H9 (cell line): ENCODE results near the gene SYNPO. TPM values are rescaled to one million over a fixed set of nuclear protein-coding genes. Genes with fewer than 3 reads are reported as not detected.

ENCODE experiments used
- DNase-seq: peaks from one replicate; pipeline ENCODE4 v3.0.0-alpha.2; 2017
- H2AFZ ChIP-seq: one replicate; pipeline ENCODE4 v1.6.1; 2013; ENCODE audit warnings: mild to moderate bottlenecking, low read length, control low read depth, moderate library complexity
- H2AK5ac ChIP-seq: 2 replicates; pipeline ENCODE4 v1.6.1; 2013; ENCODE audit warnings: low read length, control low read depth, mixed read lengths; ENCODE audit not compliant: insufficient read length
- H2BK120ac ChIP-seq: one replicate; pipeline ENCODE4 v1.6.1; 2013; ENCODE audit warnings: low read depth, mild to moderate bottlenecking, low read length, control low read depth, inconsistent platforms; ENCODE audit not compliant: poor library complexity, severe bottlenecking
- H2BK12ac ChIP-seq: 2 replicates; pipeline ENCODE4 v1.6.1; 2013; ENCODE audit warnings: low read length, control low read depth, mixed read lengths, low read depth; ENCODE audit not compliant: insufficient read length
- H2BK15ac ChIP-seq: 2 replicates; pipeline ENCODE4 v1.6.1; 2013; ENCODE audit warnings: low read depth, low read length, control low read depth
- H2BK20ac ChIP-seq: one replicate; pipeline ENCODE4 v1.6.1; 2013; ENCODE audit warnings: low read depth, mild to moderate bottlenecking, low read length, control low read depth, inconsistent platforms; ENCODE audit not compliant: poor library complexity, severe bottlenecking
- H2BK5ac ChIP-seq: 2 replicates; pipeline ENCODE4 v1.6.1; 2013; ENCODE audit warnings: low read length, control low read depth, mixed read lengths; ENCODE audit not compliant: insufficient read length
- H3K14ac ChIP-seq: 2 replicates; pipeline ENCODE4 v1.6.1; 2013; ENCODE audit warnings: low read length, control low read depth; ENCODE audit not compliant: insufficient read depth
- H3K18ac ChIP-seq: 2 replicates; pipeline ENCODE4 v1.6.1; 2013; ENCODE audit warnings: low read depth, mild to moderate bottlenecking, mixed read lengths, low read length, control low read depth; ENCODE audit not compliant: insufficient read length
- H3K23ac ChIP-seq: 2 replicates; pipeline ENCODE4 v1.6.1; 2013; ENCODE audit warnings: low read length, control low read depth, mixed read lengths, low read depth; ENCODE audit not compliant: insufficient read length
- H3K23me2 ChIP-seq: 2 replicates; pipeline ENCODE4 v1.6.1; 2013; ENCODE audit warnings: low read depth, mild to moderate bottlenecking, mixed read lengths, low read length, control low read depth; ENCODE audit not compliant: insufficient read length, poor library complexity, severe bottlenecking
- H3K27ac ChIP-seq: 2 replicates; pipeline ENCODE4 v1.5.1; 2013; ENCODE audit warnings: low read length, control low read depth, mixed read lengths, low read depth; ENCODE audit not compliant: insufficient read length
- H3K27me3 ChIP-seq: 2 replicates; pipeline ENCODE4 v1.6.1; 2013; ENCODE audit warnings: low read length, control low read depth, inconsistent platforms; ENCODE audit not compliant: insufficient read depth
- H3K4ac ChIP-seq: 2 replicates; pipeline ENCODE4 v1.6.1; 2013; ENCODE audit warnings: low read depth, mild to moderate bottlenecking, control low read depth, inconsistent platforms, low read length, moderate library complexity
- H3K4me1 ChIP-seq: 2 replicates; pipeline ENCODE4 v1.6.1; 2013; ENCODE audit warnings: low read length, control low read depth, inconsistent platforms; ENCODE audit not compliant: insufficient read depth
- H3K4me2 ChIP-seq: 2 replicates; pipeline ENCODE4 v1.6.1; 2013; ENCODE audit warnings: low read length, control low read depth, mixed read lengths; ENCODE audit not compliant: insufficient read length, insufficient read depth
- H3K56ac ChIP-seq: 2 replicates; pipeline ENCODE4 v1.6.1; 2013; ENCODE audit warnings: low read depth, mild to moderate bottlenecking, mixed read lengths, low read length, control low read depth; ENCODE audit not compliant: insufficient read length
- H3K79me1 ChIP-seq: 2 replicates; pipeline ENCODE4 v1.6.1; 2013; ENCODE audit warnings: low read depth, mild to moderate bottlenecking, moderate library complexity, low read length, control low read depth, inconsistent platforms; ENCODE audit not compliant: insufficient read depth, poor library complexity, severe bottlenecking
- H3K79me2 ChIP-seq: 2 replicates; pipeline ENCODE4 v1.6.1; 2013; ENCODE audit warnings: low read length, control low read depth, inconsistent platforms; ENCODE audit not compliant: insufficient read depth
- H3K9ac ChIP-seq: 2 replicates; pipeline ENCODE4 v1.6.1; 2013; ENCODE audit warnings: low read length, control low read depth, mixed read lengths; ENCODE audit not compliant: insufficient read length; ENCODE audit errors: extremely low read depth
- H3K9me3 ChIP-seq: one replicate; pipeline ENCODE4 v1.6.1; 2013; ENCODE audit warnings: low read depth, low read length, inconsistent platforms; ENCODE audit not compliant: control insufficient read depth
- H3T11ph ChIP-seq: one replicate; pipeline ENCODE4 v1.6.1; 2013; ENCODE audit warnings: mild to moderate bottlenecking, low read length, control low read depth, inconsistent platforms
- H4K20me1 ChIP-seq: one replicate; pipeline ENCODE4 v1.6.1; 2013; ENCODE audit not compliant: control insufficient read depth, insufficient read length, insufficient read depth
- H4K5ac ChIP-seq: 2 replicates; pipeline ENCODE4 v1.6.1; 2013; ENCODE audit warnings: low read depth, mild to moderate bottlenecking, mixed read lengths, low read length, control low read depth; ENCODE audit not compliant: insufficient read length
- H4K8ac ChIP-seq: replicated peaks from 2 replicates; pipeline ENCODE4 v1.6.1; 2013; ENCODE audit warnings: low read length, control low read depth, mixed read lengths, low read depth; ENCODE audit not compliant: insufficient read length
- H4K91ac ChIP-seq: 2 replicates; pipeline ENCODE4 v1.6.1; 2013; ENCODE audit warnings: low read depth, mild to moderate bottlenecking, moderate library complexity, mixed read lengths, low read length, control low read depth; ENCODE audit not compliant: insufficient read length
- H3K27ac Mint-ChIP-seq, 3 experiments: 2 replicates in 2 of 3; 3 replicates in 1 of 3; pipeline ENCODE4 v1.8.0; 2020 to 2021; ENCODE audit warnings: mixed read lengths in 3 of 3, mild to moderate bottlenecking in 1 of 3, moderate library complexity in 1 of 3
- H3K27me3 Mint-ChIP-seq: 2 replicates; pipeline ENCODE4 v1.8.0; 2021; ENCODE audit warnings: low read depth, mild to moderate bottlenecking, moderate library complexity, mixed read lengths
- H3K36me3 Mint-ChIP-seq, 3 experiments: 2 replicates in 2 of 3; 3 replicates in 1 of 3; pipeline ENCODE4 v1.8.0; 2020 to 2021; ENCODE audit warnings: low read depth in 3 of 3, mixed read lengths in 3 of 3; ENCODE audit not compliant: insufficient read depth in 1 of 3
- H3K4me1 Mint-ChIP-seq, 2 experiments: 2 replicates each; pipeline ENCODE4 v1.8.0; 2020; ENCODE audit warnings: mixed read lengths in 2 of 2
- H3K4me3 Mint-ChIP-seq, 2 experiments: 2 replicates in 1 of 2; 3 replicates in 1 of 2; pipeline ENCODE4 v1.8.0; 2020 to 2021; ENCODE audit warnings: mild to moderate bottlenecking in 2 of 2, mixed read lengths in 2 of 2, moderate library complexity in 1 of 2
- H3K9me3 Mint-ChIP-seq, 2 experiments: 2 replicates in 1 of 2; 3 replicates in 1 of 2; pipeline ENCODE4 v1.8.0; 2020; ENCODE audit warnings: mild to moderate bottlenecking in 2 of 2, mixed read lengths in 2 of 2, moderate library complexity in 1 of 2
- whole genome bisulfite sequencing: extraction: QIAGEN DNeasy Blood & Tissue Kit; methylation state at CpG from one replicate; pipeline ENCODE4 v1.1.7; 2013; ENCODE audit warnings: missing lambda C conversion rate, low lambda C conversion rate, mixed read lengths; ENCODE audit not compliant: insufficient read length; ENCODE audit errors: extremely low coverage; 5-methylcytosine and 5-hydroxymethylcytosine counted together
- total RNA-seq: library from RNA; stranded (reverse); gene quantifications from 2 replicates; pipeline ENCODE4 v1.2.1, GENCODE V29; 2021
- TF ChIP-seq, protein P1 (sequence below): fragments of 200-600 bp; sonication (generic); conservative IDR thresholded peaks from 3 replicates; pipeline ENCODE4 v1.8.0; 2021; ENCODE audit warnings: antibody characterized with exemption, mild to moderate bottlenecking

SYNPO gene
- total RNA-seq, 1 experiment from 2014 or later: 1.7 TPM

DNA sequence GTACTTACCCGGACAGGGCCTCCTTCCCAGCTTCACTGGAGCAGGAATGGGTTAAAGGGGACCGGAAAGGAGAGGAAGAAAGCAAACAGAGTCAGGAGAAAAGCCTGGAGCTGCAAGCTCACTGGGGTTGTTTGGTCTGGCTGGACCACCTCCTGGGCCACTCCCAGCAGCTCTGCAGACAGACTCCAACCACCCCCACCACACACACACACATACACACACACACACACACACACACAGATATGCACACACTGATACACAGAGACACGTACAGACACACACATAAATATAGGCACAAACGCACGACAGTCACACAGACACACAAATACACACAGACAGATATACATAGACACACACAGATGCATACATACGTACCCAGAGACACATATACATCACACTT is 34.9 kb upstream of the SYNPO start:
- Histone ChIP-seq H4K91ac (no peak overlapping the region), H3K27ac (no peak overlapping the region), H3K23ac (no peak overlapping the region), H3K9me3 (no peaks in the 10 kb centered on the region), H3K18ac (no peak overlapping the region), H3K14ac (no peak overlapping the region), H4K5ac (no peak overlapping the region), H2AK5ac (no peak overlapping the region), H2BK12ac (no peak overlapping the region), H2AFZ (no peak overlapping the region), H4K20me1 (no peaks in the 10 kb centered on the region), H3K4me1 (no peaks in the 10 kb centered on the region), H4K8ac (no peak overlapping the region), H2BK120ac (no peak overlapping the region), H3K23me2 (no peaks in the 10 kb centered on the region), H3K27me3 (no peaks in the 10 kb centered on the region), H3T11ph (no peak overlapping the region), H3K79me2 (no peaks in the 10 kb centered on the region), H3K79me1 (no peaks in the 10 kb centered on the region), H3K4me2 (no peak overlapping the region), H2BK5ac (no peak overlapping the region), H2BK15ac (no peak overlapping the region), H3K4ac (no peak overlapping the region), H2BK20ac (no peak overlapping the region), H3K9ac (no peak overlapping the region), H3K56ac (no peak overlapping the region)
- H3K27ac Mint-ChIP-seq: peak overlapping the region in 2 of 3 experiments; percentile 4 to 70; a peak in 2 of 7 replicates
- no CpG with 5 or more reads among the region's 6 CpGs for WGBS
- H3K36me3 Mint-ChIP-seq: no peaks in the 10 kb centered on the region
- no peaks in the 10 kb centered on the region; the same call in 1 of the 2 replicates for H3K27me3 Mint-ChIP-seq
- TF ChIP-seq, protein P1, sequence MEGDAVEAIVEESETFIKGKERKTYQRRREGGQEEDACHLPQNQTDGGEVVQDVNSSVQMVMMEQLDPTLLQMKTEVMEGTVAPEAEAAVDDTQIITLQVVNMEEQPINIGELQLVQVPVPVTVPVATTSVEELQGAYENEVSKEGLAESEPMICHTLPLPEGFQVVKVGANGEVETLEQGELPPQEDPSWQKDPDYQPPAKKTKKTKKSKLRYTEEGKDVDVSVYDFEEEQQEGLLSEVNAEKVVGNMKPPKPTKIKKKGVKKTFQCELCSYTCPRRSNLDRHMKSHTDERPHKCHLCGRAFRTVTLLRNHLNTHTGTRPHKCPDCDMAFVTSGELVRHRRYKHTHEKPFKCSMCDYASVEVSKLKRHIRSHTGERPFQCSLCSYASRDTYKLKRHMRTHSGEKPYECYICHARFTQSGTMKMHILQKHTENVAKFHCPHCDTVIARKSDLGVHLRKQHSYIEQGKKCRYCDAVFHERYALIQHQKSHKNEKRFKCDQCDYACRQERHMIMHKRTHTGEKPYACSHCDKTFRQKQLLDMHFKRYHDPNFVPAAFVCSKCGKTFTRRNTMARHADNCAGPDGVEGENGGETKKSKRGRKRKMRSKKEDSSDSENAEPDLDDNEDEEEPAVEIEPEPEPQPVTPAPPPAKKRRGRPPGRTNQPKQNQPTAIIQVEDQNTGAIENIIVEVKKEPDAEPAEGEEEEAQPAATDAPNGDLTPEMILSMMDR: no peak
- H3K4me3 Mint-ChIP-seq: no peak overlapping the region
- no peak for DNase-seq
- H3K4me1 Mint-ChIP-seq: peaks cover 4 to 17% of the 10 kb centered on the region in 2 experiments; a peak in 2 of 4 replicates
- H3K9me3 Mint-ChIP-seq: no peaks in the 10 kb centered on the region
